HFFc6 (cell line): ENCODE measurements around the gene SMAD3. TPM values are rescaled to one million over a fixed set of nuclear protein-coding genes. Genes with fewer than 3 reads are reported as not detected.
"Not testable (repeated sequence)": the region's sequence is repeated elsewhere in the genome, so short reads cannot be mapped to it uniquely, and the experiment has no call there.

Experiments used
- DNase-seq: peaks from one replicate; pipeline ENCODE4 v3.0.0-alpha.2; 2018
- H3K27ac Mint-ChIP-seq: 2 replicates; pipeline ENCODE4 v1.8.0; 2020; ENCODE audit warnings: mild to moderate bottlenecking, mixed read lengths
- H3K27me3 Mint-ChIP-seq: 2 replicates; pipeline ENCODE4 v1.8.0; 2021; ENCODE audit warnings: mild to moderate bottlenecking, moderate library complexity, mixed read lengths; ENCODE audit not compliant: insufficient read depth
- H3K36me3 Mint-ChIP-seq: 2 replicates; pipeline ENCODE4 v1.8.0; 2021; ENCODE audit warnings: low read depth, mixed read lengths
- H3K4me1 Mint-ChIP-seq: 2 replicates; pipeline ENCODE4 v1.8.0; 2020; ENCODE audit warnings: low read depth, mixed read lengths
- H3K4me3 Mint-ChIP-seq: 2 replicates; pipeline ENCODE4 v1.8.0; 2020; ENCODE audit warnings: mild to moderate bottlenecking, moderate library complexity, mixed read lengths
- H3K9me3 Mint-ChIP-seq: 2 replicates; pipeline ENCODE4 v1.8.0; 2020; ENCODE audit warnings: mild to moderate bottlenecking, mixed read lengths
- total RNA-seq, 6 experiments: library from RNA; stranded (reverse); fragmentation: NEBNext Ultra II Directional; extraction: Animal tissue kit (Norgen Biotek cat#: 25700); gene quantifications; 2 replicates in 1 of 6; 3 replicates in 5 of 6; pipeline ENCODE4 v1.2.3, GENCODE V29; 2021
- TF ChIP-seq, protein P1 (sequence below): fragments of 200-600 bp; sonication (generic); IDR thresholded peaks from 2 replicates; pipeline ENCODE4 v1.5.0; 2021; ENCODE audit warnings: antibody characterized with exemption, mild to moderate bottlenecking

SMAD3 gene
- total RNA-seq, 6 experiments from 2014 or later = 54.3 to 132 (median 118) TPM

DNA sequence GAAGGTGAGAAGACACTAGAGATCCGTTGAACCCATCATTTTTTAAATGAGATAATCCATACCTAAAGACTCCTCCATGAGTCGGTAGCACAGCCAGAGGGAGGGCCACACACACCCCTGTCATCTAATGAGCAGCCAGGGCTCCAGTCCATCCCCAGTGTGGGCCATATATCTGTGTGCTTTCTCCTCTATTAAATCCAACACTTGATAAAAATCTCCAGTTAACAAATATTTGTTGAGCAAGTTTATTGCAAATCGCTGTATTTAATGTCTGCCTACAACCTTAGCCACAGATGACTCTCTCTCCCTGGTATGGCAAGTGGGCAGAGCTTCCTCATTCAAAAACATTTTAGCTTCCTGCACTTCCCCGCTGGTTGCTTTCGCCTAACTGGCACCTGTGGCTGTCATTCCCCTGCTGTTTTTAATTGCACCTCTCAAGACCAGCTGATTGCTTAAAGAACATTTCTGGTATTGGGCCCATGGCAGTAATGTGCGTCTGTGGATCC lies 82.8 kb downstream of the SMAD3 start:
- TF ChIP-seq, protein P1, sequence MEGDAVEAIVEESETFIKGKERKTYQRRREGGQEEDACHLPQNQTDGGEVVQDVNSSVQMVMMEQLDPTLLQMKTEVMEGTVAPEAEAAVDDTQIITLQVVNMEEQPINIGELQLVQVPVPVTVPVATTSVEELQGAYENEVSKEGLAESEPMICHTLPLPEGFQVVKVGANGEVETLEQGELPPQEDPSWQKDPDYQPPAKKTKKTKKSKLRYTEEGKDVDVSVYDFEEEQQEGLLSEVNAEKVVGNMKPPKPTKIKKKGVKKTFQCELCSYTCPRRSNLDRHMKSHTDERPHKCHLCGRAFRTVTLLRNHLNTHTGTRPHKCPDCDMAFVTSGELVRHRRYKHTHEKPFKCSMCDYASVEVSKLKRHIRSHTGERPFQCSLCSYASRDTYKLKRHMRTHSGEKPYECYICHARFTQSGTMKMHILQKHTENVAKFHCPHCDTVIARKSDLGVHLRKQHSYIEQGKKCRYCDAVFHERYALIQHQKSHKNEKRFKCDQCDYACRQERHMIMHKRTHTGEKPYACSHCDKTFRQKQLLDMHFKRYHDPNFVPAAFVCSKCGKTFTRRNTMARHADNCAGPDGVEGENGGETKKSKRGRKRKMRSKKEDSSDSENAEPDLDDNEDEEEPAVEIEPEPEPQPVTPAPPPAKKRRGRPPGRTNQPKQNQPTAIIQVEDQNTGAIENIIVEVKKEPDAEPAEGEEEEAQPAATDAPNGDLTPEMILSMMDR = no peak
- DNase-seq = peak; percentile 89
- peaks cover 14% of the 10 kb centered on the region for H3K27me3 Mint-ChIP-seq
- H3K4me3 Mint-ChIP-seq = peak overlapping the region; percentile 82
- H3K27ac Mint-ChIP-seq = peak overlapping the region; percentile 94
- H3K4me1 Mint-ChIP-seq = peaks cover 95% of the 10 kb centered on the region
- H3K36me3 Mint-ChIP-seq = peaks cover 20% of the 10 kb centered on the region
- H3K9me3 Mint-ChIP-seq = no peaks in the 10 kb centered on the region

DNA sequence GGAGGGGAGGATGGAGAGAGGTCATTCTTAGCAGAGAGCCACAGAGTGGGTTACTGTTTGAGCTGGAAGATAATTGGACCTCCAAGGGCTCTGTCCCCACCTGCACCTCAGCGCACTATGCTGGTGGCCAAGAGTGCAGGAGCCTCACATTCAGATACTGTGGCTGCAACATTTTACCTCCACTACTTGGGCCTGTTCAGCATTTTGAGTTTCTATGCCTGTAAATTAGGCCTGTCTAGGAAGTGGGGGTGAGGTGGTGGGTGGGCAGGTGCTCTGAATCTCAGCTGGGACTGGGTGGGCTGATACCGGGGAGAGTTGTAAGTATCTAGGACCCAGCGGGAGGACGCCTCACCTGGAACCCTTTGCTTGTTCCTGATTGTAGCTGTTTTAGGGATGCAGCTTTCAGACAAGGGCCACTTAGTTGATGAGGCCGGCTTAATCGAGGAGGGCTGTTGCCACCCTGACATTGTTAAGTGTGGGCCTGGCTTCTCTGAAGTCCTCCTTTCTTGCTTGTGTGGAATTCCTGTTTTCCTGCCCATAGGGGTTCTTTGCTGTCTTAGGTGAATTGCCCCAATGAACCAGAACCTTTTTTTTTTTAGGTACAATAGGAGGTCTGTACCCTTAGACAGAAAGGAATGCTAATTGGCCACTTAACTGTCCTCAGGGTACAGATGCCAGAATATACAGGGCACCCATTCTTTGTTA lies 83.8 kb downstream of the SMAD3 start:
- peaks cover 91% of the 10 kb centered on the region for H3K4me1 Mint-ChIP-seq
- peak overlapping the region; percentile 94 for H3K27ac Mint-ChIP-seq
- H3K4me3 Mint-ChIP-seq = peak overlapping the region; percentile 82
- H3K36me3 Mint-ChIP-seq = peaks cover 26% of the 10 kb centered on the region
- no peaks in the 10 kb centered on the region for H3K9me3 Mint-ChIP-seq
- no peak for DNase-seq
- TF ChIP-seq, protein P1 = no peak
- peaks cover 14% of the 10 kb centered on the region for H3K27me3 Mint-ChIP-seq

DNA sequence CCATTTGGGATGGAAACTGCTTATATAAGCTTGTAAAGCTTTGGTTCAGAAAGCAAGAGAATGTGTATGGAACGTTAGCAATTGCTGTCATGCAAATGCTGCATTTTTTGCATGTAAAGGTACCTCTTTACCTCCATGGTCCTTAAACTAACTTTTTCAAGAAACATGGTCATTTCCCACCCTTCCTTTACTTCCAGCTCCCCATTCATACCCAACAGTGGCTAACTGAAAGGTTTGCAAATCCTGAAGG lies 84.3 kb downstream of the SMAD3 start:
- peaks cover 26% of the 10 kb centered on the region for H3K36me3 Mint-ChIP-seq
- TF ChIP-seq, protein P1 = no peak
- H3K4me3 Mint-ChIP-seq = peak overlapping the region; percentile 82
- no peaks in the 10 kb centered on the region for H3K9me3 Mint-ChIP-seq
- DNase-seq = no peak
- peaks cover 14% of the 10 kb centered on the region for H3K27me3 Mint-ChIP-seq
- H3K4me1 Mint-ChIP-seq = peaks cover 89% of the 10 kb centered on the region
- H3K27ac Mint-ChIP-seq = peak overlapping the region; percentile 94

DNA sequence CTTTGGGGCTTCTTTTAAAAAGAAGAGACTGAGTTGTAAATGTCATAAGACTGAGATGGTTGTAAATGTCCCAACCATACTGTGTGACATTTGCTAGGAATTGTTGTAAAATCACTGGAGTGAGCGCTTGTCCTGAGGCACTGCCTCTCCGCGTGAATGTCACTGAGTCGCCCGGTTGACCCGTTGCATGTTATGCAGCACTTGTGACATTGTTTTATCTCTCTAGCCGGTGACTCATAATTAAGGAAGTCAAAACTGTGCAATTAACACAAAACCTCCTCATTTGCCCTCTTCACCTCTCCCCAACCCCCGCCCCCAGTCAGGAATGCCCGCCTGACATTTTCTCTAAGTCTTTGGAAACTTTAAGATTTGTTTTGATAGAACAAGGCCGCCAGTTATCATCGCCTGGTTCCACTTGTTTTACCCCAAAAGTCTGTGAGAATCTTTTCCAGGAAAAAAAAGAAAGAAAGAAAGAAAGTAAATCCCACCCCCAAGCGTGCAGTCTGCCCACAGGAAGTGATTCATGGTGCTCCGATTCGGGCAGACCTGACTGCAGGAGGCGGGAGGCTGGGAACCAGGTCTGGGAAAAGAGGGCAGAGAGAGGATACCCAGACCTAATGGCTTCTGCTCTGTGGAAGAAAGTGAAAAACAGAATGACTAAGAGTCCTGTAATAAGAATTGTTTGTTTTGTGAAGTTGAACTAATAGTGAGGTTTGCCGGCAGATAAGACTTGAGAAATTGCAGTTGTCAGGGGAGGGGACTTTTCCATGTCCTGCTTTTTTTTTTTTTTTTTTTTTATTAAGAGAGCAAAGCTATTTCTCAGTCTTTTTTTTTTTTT lies 84.8 kb downstream of the SMAD3 start:
- Mint-ChIP-seq H3K4me1 (peaks cover 83% of the 10 kb centered on the region), H3K9me3 (no peaks in the 10 kb centered on the region), H3K36me3 (peaks cover 26% of the 10 kb centered on the region), H3K27me3 (peaks cover 14% of the 10 kb centered on the region), H3K27ac (peak overlapping the region; percentile 94), H3K4me3 (peak overlapping the region; percentile 82)
- TF ChIP-seq, protein P1 = no peak
- peak; percentile 99 for DNase-seq

DNA sequence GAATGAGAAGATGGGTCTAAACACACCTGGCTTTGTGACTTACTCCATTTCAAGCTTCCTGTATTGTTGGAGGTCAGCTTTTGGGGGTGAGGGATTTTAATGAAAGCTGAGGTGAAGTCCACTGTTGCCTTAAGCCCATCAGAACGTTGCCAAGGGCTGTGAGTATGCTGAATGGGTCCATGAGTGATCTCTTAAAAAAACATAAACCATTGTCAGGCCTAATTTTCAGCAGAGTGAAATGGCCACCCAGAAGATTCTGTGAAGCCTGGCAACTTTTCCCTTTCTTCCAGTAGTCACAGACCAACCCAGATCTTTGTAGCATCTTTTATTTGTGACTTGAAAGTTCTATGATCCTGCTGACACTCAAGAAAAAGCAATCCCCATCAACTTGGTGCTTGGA lies 87.0 kb downstream of the SMAD3 start:
- TF ChIP-seq, protein P1 = no peak
- Mint-ChIP-seq H3K9me3 (no peaks in the 10 kb centered on the region), H3K27ac (peak overlapping the region; percentile 65), H3K36me3 (peaks cover 44% of the 10 kb centered on the region), H3K4me1 (peaks cover 69% of the 10 kb centered on the region), H3K27me3 (peaks cover 11% of the 10 kb centered on the region), H3K4me3 (no peak overlapping the region)
- DNase-seq = no peak

DNA sequence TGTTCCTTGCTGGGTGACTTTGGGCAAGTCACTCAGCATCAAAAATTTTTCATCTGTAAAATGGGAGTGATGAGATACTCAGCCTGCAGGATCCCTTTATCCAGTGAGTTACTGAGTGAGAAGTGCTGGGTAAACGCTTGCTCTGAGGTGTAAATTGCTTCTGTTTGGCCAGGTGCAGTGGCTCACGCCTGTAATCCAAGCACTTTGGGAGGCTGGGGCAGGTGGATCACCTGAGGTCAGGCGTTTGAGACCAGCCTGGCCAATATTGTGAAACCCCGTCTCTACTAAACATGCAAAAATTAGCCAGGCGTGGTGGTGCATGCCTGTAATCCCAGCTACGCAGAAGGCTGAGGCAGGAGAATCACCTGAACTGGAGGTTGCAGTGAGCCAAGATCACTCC lies 87.6 kb downstream of the SMAD3 start:
- not testable (repeated sequence) for H3K27me3 Mint-ChIP-seq, H3K9me3 Mint-ChIP-seq, DNase-seq, H3K4me3 Mint-ChIP-seq
- H3K27ac Mint-ChIP-seq = peak overlapping the region; percentile 65; the same call in 1 of the 2 replicates
- H3K4me1 Mint-ChIP-seq = peaks cover 69% of the 10 kb centered on the region
- peaks cover 50% of the 10 kb centered on the region for H3K36me3 Mint-ChIP-seq
